ENCODE data around the gene NOX3.
"Not testable (repeated sequence)": the region's sequence is repeated elsewhere in the genome, so short reads cannot be mapped to it uniquely, and the experiment has no call there.

The NOX3 gene

GRCh38 chr6:155364021-155364420 is 91.6 kb downstream of the NOX3 start:
- DNase-seq: not testable (repeated sequence)

DNA sequence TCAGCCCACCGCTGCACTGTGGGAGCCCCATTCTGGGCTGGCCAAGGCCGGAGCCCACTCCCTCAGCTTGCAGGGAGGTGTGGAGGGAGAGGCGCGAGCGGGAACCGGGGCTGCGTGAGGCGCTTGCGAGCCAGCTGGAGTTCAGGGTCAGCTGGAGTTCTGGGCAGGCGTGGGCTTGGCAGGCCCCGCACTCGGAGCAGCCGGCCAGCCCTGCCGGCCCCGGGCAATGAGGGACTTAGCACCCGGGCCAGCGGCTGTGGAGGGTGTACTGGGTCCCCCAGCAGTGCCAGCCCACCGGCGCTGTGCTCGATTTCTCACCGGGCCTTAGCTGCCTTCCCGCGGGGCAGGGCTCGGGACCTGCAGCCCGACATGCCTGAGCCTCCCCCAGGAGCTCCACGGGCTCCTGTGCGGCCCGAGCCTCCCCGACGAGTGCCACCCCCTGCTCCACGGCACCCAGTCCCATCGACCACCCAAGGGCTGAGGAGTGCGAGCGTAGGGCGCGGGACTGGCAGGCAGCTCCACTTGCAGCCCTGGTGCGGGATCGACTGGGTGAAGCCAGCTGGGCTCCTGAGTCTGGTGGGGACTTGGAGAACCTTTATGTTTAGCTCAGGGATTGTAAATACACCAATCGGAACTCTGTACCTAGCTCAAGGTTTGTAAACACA is 92.5 kb downstream of the NOX3 start:
- not testable (repeated sequence) for DNase-seq

GRCh38 chr6:155354167-155354566 is 101.5 kb downstream of the NOX3 start:
- no peak for DNase-seq

GRCh38 chr6:155352811-155353210 is 102.8 kb downstream of the NOX3 start:
- DNase-seq: no peak

DNA sequence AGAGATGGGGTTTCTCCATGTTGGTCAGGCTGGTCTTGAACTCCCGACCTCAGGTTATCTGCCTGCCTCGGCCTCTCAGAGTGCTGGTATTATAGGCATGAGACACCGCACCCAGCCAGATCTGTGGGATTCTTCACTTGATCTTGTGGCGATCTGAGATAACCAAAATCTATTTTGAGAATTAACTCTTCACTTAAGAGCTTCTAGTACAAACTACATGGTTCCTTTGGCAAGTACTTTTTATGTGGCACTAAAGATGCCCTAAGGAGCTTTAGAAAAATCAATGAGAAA is 103.6 kb downstream of the NOX3 start:
- DNase-seq: no peak

DNA sequence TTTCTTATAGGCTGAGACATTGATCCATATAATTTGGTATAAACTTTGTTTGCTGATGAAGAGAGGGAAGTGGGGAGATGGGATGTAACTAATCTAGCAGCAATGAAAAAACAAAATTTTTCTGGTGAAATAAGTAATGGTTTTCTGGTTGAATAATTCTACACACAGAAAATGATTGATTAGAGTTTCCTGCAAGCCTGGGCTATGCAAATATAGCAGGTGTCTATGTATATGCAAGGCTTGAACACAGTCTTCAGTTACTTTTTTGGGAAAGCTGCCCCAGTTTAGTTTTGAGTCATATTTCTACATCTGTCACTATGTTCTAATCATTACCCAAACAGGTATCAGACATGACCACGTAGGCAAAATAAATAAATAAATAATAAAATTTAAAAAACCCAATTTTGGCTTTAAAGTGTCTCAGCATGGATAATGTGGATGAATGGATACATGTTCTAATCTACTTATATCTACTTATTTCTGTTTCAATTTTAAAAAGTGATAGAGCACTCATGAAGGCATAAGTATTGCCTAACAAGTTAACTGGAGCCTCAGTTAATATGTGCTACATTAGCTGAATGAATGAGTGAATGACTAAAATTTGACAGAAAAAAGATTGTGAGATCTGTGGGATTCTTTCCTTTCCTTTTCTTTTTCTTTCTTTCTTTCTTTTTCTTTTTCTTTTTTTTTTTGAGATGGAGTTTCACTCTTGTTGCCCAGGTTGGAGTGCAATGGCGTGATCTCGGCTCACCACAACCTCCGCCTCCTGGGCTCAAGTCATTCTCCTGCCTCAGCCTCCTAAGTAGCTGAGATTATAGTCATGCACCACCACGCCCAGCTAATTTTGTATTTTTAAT is 104.1 kb downstream of the NOX3 start:
- no peak for DNase-seq

DNA sequence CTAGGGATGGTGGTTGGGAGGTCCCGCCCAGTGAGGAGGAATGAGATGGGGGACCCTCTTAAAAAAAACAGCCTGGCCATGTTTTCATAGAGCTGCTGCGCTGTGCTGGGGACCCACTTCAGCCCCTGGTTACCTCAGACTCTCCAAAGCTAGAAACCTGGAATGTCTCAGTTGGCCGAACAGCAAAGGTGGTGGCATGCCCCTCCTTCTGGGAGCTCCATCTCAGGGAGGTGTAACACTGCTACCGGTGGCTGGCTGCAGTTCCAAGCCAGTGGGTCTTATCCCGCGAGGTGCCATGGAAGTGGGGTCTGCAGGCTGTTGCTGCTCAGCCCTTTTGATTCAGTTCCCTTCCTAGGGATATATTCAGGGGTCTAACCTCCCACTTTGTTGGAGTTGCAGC is 105.7 kb downstream of the NOX3 start:
- DNase-seq: no peak

- DNase-seq: no peak
Measured at GRCh38 chr6:155349129-155349528, 106.5 kb downstream of the NOX3 start.

GRCh38 chr6:155347800-155348199 is 107.8 kb downstream of the NOX3 start:
- DNase-seq: no peak

- DNase-seq: no peak
Measured at GRCh38 chr6:155346957-155347356, 108.7 kb downstream of the NOX3 start.
